ENCODE data around the gene VPS45.

GRCh38 chr1:150118716-150119115 lies 51.1 kb downstream of the VPS45 start:
- TF ChIP-seq POLR2AphosphoS5 (IDR thresholded peaks at IDR 0.05; ENCODE audit: borderline replicate concordance, low read depth, low read length): no peak
- no peak for TF ChIP-seq EZH2 (IDR thresholded peaks at IDR 0.05)
- TF ChIP-seq FOXP2 (optimal IDR thresholded peaks at IDR 0.05; ENCODE audit: control extremely low read depth, extremely low read length, insufficient read depth): no peak

Data from SK-N-MC (cell line).